GM19467 (cell line): ENCODE measurements around the gene ITGB5.
A peak's percentile ranks its signal among the peaks of the same experiment; 100 is the strongest.

Experiments used
- ATAC-seq: cut with Tn5 transposase; IDR thresholded peaks from one replicate; pipeline ENCODE4 v1.9.1; 2021; ENCODE audit warnings: mild to moderate bottlenecking, moderate library complexity; ENCODE audit not compliant: unreplicated experiment

Gene ITGB5, protein sequence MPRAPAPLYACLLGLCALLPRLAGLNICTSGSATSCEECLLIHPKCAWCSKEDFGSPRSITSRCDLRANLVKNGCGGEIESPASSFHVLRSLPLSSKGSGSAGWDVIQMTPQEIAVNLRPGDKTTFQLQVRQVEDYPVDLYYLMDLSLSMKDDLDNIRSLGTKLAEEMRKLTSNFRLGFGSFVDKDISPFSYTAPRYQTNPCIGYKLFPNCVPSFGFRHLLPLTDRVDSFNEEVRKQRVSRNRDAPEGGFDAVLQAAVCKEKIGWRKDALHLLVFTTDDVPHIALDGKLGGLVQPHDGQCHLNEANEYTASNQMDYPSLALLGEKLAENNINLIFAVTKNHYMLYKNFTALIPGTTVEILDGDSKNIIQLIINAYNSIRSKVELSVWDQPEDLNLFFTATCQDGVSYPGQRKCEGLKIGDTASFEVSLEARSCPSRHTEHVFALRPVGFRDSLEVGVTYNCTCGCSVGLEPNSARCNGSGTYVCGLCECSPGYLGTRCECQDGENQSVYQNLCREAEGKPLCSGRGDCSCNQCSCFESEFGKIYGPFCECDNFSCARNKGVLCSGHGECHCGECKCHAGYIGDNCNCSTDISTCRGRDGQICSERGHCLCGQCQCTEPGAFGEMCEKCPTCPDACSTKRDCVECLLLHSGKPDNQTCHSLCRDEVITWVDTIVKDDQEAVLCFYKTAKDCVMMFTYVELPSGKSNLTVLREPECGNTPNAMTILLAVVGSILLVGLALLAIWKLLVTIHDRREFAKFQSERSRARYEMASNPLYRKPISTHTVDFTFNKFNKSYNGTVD

DNA sequence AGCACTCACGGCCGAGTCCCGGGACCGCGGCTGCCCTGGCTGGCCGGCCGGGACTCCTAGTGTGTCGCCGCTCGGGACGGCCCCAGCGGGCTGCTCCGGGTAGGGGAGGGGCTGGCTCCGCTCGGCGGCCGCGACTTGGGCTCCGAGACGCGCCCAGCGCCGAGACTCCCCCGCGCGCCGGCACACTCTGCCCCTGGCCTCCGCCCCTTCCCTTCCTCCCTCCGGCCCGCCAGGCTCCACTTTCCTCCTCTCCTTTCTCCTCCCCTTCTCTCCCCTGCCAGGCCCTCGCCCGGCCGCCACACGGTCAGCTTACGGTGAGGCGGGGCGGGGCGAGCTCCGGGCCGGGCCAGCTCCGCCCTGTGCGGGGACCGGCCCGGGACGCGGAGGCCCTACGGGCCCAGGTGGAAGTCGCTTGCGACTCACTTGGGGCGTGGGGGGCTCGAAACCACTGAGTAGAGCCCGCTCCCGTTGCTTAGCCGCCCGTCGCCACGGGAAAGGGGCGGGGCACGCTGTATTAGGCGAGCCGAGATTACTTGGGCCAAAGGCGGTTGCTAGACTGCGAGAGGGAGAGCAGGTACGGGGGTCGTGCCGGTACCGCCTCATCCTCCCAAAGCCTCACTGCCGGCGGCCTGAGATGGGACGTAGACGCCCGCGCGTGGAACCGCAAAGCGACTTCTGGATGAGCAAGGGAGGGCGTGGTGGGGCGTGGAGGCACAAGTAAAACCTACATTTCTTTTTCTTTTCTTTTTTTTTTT is at the start of gene ITGB5:
Gene ITGB5, minus strand, starts transcription at position 189 of the 755 bp plus-strand sequence. CDS start 365 bp downstream, outside the sequence.
- ATAC-seq: peak; percentile 46

DNA sequence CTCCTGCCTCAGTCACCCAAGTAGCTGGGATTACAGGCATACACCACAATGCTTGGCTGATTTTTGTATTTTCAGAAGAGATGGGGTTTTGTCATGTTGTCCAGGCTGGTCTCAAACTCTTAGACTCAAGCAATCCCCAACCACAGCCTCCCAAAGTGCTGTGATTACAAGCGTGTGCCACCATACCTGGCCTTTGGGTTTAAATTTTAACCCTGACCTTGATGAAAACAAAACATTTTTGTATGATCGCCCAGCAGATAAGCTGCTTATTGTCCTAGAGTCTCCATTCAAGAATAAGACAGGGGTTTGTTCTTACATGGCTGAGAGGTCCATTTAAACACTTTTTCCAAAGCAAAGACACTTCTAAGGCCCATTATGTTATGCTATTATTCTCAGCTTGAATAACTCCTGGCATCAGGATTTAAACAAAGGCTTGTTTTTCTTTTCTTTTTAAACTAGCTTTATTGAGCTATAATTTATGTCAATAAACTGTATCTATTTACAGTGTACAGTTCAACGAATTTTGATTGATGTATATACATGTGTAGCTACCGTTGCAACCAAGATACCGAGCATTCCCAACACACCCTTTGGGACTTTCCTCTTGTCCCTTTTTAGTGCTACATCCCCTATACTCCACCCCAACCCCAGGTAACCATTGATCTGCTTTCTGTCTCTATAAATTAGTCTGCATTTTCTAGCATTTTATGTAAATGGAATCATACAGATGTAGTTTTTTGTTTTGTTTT is 48.8 kb upstream of the ITGB5 start:
- ATAC-seq: no peak

DNA sequence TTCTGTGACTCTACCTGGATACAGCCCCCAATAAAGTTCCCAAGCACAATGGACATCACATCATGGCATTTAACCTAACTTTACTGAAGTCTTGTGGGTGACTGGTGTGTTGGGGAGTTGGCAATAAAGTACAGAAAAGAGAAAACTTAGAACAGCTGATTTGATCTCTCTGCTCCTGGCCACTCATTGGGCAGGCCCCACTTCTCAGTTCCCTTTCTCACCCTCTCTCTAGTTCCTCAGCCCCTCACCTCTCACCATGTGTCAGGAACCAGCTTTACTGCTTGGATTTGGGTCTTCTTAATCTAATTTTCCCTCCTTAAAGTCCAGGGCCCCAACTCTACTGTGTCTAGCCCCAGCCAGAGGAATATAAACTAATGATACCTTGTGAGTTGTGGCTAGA is 48.1 kb upstream of the ITGB5 start:
- no peak for ATAC-seq

DNA sequence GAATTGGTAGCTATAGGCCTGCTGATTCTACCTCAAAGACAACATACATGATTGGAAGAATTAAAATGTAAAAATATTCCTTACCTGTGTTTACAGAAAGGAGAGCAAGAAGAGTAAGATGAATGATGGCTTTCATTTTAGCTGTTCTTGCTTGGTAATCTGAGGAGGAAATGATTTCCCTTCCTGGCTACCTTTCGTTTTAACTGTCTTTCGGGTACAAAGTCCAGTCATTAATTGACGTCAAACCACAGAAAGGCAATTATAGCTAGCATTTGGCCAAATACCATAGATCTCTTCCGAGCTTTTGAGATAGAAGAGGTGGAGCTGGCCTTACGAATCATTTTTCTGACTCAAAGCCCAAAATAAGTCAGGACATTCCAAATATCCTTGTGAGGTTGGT is 47.4 kb upstream of the ITGB5 start, which contains the start of gene MUC13:
Gene MUC13, minus strand, starts transcription at position 175 of the 400 bp plus-strand sequence. Its CDS starts 39 bp downstream, at position 136.
- no peak for ATAC-seq

DNA sequence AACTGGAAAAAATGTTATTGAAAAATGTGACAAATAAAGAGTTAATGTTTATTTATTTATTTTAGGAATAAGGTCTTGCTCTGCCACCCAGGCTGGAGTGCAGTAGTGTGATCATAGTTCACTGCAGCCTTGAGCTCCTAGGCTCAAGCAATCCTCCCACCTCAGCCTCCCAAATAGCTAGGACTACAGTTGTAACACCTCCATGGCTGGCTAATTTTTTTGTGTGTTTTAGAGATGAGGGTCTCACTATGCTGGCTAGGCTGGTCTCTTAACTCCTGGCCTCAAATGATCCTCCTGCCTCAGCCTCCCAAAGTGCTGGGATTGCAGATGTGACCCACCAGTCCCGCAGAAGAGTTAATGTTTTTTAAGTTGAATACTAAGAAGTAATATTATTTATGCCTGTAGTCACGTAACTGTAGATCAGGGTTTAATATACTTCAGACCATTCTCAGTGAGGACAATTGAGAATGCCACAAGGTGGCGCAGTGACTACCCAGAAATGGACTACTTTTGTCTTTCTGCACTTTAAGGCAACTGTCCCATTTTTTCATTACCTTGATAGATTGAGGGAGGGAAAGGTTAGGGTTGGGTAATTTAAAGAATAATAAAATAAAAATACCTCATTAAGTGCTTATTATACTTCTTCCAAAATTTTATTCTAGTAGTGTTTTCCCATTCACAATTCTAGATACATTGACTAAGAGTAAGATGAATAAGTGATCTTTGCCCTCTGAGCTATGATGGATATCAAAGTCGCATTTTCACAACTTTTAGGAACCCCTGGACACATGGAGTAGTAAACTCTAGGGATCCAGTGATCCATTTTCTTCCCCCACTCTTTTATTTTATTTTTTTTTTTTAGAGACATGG is 41.4 kb upstream of the ITGB5 start:
- no peak for ATAC-seq

DNA sequence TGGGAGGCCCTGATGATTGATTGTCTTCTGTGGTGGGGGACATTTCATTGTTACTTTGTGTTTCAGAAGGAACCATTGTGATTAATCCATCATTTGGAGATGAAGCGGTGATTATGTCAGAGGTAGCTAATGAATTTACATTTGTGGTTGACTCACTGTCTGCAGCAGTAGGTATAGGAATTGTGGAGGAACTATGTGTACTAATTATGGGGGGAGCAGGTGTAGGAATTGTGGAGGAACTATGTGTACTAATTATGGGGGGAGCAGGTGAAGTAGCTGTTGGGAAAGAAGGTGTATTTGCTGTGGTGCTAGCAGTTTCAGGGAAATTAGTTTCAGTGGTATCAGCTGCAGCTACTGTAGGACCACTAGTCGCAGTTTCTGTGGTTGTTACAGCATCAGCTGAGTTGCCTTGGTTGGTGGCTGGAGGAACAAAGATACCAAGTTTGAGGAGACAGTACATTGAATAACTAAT is 40.4 kb upstream of the ITGB5 start:
- ATAC-seq: peak; percentile 55

DNA sequence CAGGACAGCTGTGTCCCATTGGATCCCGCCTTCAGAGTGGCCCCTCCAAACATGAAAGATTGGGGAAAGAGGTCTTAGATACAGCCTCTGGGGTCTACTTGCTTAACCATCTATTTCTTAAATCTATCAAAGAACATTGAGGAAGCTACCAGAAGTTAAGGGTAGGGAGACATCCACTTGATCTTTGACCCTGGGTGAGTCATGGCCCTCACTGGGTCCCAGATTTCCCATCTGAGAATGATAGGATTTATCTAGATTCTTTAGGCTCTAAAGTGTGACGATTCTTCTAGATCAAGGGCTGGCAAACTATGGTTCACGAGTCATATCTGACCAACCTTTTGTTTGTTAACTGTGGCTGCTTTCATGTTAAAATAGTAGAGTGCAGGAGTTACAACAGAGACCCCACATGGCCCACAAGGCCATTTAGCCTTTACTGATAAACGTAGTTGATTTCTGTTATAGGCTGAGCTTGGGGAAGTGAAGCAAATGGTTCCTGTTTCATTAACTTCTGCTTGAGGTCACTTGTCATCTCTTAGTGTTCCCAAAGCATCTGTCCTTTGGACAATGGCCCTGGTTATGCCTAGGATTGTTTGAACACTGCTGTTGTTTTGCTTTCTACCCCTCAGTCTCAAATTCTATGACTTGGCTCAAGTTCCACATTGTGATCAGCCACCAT is 39.4 kb upstream of the ITGB5 start:
- ATAC-seq: no peak

DNA sequence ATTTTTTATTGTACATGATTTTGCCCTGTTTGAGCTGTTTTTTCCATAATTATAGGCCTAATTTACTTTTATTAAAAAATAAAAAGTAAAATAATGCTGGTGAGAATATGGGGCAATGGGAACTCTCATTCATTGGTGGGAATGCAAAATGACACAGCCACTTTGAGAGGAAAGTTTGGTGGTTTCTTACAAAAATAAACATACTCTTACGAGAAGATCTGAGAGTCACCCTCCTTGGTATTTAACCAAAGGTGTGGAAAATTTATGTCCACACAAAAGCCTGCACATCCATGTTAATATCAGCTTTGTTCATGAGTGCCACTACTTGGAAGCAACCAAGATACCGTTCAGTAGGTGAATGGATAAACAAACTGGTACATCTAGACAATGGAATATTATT is 37.6 kb upstream of the ITGB5 start:
- ATAC-seq: no peak

DNA sequence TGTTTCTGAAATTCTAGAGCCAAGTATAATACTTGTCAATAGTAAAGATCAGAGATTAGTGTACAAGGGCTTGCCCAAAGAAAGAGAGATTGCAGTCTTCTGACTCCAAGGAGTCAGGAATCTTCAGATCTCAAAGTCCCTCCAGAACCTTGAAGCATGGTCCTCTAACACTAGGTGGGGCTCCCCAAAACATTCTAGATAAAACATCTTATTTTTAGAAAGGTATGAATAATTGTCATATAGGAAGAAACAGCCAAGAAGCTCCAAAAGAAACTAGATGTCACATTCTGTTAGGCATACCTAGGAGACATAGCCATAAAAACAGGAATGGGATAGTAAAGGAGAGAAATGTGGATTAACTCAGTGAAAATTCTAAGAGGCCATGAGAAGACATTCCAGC is 36.7 kb upstream of the ITGB5 start:
- no peak for ATAC-seq

DNA sequence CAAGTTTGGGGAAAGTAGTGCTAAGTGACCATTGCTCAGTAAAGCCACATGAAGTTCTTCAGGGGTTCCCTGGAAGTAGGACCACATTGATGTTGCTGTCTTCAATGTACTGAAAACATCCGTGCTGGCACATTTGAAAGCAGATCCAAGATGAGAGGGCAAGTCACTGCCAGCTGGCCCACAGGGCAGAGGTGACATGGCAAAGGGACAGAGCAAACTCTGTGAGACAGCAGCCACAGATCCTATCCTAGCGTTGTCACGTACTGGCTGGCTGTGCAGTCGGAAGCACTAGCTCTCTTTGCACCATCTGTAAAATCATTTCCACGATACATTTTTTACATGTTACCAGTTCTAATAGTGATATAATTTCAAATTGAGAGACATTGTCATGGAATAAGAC is 33.6 kb upstream of the ITGB5 start:
- no peak for ATAC-seq

DNA sequence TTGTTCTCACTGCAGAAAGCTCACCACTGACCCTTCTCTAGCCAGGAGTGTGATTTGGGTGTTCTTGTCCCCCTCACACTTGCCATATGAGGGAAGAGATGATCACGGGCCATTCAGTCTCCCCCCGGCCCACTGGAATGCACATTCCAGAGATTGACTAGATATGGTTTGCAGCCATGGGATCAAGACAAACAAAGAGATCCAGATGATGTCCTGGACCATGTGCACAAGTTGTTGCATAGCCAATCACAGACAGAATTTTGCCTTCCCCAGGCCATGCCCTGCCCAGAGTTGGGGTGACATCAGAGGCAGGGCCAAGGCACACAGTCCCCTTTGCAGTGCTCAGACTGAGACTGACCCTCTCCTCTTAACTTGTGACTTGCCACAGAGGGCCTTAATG is 32.6 kb upstream of the ITGB5 start:
- ATAC-seq: no peak

DNA sequence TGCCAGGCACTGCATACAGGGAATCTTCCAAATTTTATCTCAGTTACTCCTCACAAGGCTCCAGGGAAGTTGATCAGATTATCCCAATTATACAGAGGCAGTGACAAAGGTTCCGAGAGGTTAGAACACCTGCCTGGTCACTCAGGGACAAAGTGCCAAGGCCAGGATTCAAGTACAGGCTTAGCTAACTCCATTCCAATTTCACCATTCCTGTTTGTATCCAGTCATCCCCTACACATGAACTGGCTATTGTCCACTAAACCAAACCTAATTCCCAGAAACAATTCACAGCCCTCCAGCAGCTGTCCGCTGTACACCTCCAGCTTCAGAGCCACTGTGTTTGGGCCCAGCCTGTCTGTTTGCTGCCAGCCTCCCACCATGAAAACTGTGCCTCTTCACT is 31.4 kb upstream of the ITGB5 start:
- ATAC-seq: no peak

DNA sequence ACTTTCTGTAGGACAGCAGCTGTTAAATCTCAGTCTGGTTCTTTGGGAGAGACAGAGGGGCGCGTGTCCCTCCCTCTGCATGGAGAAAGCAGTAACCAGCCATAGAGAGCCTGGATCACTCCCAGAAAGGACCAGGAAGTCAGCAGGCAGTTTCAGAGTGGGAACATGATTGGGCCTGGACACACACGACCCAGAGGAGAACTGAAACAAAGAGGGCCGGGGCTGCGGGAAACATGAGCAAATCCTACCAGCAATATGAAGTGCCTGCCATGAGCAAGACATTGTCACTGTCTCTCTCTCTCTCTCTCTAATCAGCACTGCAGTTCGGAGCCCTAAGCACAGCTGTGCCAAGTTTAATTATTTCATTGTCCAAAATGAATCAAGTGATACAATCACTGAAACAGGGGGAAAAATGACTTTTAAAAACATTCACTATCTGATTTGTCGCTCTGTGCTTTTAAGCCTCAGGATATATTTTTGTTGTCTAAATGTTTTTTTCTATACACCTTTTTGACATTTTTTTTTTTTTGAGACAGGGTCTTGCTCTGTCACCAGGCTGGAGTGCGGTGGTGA is 29.8 kb upstream of the ITGB5 start:
- ATAC-seq: no peak

DNA sequence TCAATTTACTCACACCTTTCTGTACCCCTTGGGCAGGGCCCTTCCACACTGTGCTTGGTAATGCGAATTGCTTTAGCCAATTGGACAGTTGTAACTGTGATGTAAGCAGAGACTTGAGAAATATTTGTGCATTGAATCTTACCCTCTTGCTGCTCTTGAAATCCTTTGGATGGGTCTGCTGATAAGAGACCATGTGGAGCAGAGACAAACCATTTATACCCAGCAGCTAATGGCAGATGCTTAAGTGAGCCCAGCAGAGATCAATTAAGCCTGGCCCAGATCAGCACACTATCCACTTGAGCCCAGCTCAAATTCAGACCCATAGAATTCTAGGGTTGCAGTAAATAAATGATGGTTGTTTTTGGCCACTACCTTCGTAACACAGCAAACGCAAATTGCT is 28.1 kb upstream of the ITGB5 start:
- ATAC-seq: no peak

DNA sequence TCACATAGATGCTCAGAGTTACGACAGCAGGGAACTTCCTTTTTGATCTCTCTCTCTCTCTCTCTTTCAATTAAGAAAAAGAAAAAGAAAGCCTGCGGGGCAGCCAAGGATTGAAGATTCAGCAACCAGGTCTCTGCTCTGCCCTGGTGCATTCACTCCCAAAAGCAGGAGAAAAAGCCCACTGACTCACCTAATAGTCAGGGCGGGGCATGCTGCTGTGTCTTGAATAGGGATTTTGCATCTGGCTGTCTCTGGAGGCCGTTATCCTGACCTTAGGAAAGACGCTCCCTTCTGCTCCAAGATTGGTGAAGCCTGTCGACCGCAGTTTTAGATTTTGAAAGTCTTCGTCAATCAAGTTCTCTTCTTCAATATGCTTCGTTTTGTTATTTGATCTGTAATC is 20.8 kb upstream of the ITGB5 start:
- no peak for ATAC-seq

DNA sequence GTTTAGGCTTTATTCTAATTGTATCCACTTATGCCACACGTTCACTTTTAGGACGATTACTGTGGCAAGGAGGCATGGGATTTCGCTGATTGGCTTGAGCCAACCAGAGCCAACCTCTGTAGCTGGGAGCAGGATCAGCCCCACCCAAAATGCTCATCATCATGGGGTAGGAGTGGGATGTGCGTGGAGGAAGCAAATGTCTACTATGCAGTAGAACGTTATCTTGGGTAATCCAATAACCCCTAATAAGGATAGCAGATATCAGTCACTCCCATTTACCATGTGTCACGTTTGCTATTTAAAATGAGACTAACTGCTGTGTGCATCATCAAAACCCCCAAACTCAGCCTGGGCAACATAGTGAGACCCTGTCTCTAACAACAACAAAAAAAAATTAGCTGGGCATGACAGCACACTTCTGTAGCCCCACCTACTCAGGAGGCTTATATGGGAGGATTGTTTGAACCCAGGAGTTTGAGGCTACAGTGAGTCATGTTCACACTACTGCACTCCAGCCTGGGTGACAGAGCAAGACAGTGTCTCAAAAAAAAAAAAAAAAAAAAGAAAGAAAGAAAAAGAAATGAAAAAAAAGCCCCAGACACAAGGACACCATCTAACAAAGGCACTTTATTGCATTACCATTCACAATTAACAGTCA is 17.8 kb upstream of the ITGB5 start:
- ATAC-seq: no peak

DNA sequence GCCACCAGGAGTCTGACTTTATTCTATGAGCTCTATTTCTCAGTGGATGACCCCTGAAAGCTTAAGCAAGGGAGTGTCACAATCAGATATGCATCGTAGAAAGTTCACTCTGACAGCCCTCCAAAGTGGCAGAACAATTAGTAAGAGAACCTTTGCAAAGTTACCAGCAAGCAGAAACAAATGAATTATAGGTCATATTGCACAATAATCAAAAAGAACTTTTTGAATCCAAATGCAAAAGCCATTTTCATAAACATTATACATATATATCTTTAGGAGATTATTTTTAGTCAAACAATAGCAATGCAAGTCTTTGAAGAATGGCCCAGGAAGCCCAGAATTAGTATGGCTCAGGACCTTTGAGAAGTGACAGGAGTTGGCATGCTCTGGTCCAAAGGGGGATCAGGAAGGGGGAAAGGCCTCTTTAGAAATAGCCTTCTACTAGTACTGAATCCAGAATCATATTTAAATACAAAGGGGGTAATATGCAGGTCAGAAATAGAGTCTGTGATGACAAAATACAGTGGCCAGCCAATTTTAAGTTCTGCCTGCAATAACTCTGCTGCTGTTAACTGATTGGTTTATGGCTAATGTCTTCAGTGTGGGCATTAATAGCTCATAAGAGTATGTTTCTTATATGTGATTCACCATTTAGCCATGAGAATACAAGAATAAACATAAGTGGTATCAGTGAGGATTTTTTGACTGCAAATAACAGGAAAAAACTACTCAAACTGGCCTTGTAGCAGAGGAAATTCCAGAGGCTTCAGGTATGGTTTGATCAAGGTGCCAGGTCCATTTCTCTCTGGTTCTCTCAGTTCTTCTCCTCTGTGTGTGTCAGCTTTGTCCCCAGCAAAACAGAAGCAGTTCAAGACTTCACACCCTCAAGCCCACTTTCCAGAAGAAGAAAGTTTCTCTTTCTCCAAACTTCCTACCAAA is 17.0 kb upstream of the ITGB5 start:
- ATAC-seq: no peak
